Activated CD4-positive, alpha-beta T cell treated with anti-CD3 and anti-CD28 coated beads, Interleukin-2, amount 50 U/mL, for 1 hour (primary cell): ENCODE data around the gene IFT20.

ENCODE experiments used
- DNase-seq: peaks from one replicate; pipeline ENCODE4 v3.0.0-alpha.2; 2020

IFT20 gene

DNA sequence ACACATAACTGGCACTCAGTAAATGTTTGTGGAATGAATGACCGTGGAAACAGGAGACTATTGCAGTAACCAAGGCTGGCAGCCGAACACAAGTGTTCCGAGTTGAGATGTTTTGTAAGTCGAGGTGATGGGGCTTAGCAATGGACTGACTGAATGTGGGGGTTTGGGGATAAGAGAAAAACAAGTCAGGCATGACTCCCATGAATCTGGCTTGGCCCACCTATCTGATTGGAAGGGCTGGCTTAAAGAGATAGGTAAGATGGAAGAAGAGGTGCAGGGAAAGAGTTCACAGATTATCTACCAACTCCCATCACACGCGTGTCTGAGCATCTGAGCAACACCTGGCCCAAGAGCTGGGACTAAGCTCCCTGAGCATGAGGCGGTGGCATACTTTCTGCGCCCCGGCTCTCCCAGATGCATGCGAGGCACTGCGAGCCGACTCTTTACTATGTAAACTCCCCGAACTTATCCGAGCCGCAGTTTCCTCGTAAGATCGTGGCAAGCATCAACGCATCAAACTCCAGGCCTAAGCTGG, 539 bp downstream of the IFT20 start:
- no peak for DNase-seq

DNA sequence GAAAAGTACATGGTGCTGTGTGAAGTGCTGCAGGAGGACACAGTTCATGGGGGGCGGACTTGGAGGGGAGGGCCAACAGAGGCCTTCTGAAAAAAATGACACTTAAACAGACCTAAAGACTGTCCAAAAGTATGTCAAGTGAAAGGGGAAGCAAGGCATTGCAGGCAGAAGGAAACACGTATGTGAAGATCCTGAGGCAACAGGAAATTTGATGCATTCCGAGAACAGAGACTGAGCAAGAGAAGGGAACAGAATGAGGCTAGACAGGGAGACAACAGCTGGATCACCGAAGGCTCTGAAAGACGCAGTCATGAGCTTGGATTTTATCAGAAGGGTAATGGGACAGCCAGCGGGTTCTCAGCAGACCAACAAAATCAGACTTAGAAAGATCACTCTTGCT, 1.1 kb downstream of the IFT20 start:
- no peak for DNase-seq

DNA sequence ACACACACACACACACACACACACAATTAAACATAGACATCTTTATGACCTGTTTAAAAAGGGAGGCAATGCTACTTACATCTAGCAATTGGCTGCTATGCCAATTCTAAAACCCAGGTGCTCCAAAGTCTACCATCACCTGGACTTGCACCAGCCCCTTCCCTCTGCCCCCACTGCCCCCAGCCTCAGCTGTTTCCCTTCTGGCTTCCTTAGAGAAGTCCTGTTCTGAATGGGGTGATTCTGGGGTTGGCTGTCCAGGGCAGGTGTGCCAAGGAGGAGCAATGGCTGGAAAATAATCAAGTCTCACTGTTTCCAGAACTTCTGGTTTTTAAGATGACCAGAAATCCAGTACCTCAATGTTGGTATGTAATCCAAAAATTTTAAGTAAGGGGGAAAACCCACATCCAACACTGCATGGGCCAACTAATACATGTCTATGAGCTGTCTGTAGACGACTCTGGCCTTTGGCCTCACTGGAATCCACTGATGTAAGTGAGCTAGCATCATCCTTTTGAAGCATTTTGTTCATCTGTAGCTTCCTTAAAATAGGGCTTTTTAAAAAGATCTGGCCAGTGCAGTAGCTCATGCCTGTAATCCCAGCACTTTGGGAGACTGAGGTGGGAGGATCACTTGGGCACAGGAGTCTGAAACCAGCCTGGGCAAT, 2.1 kb downstream of the IFT20 start:
- DNase-seq, result no peak

DNA sequence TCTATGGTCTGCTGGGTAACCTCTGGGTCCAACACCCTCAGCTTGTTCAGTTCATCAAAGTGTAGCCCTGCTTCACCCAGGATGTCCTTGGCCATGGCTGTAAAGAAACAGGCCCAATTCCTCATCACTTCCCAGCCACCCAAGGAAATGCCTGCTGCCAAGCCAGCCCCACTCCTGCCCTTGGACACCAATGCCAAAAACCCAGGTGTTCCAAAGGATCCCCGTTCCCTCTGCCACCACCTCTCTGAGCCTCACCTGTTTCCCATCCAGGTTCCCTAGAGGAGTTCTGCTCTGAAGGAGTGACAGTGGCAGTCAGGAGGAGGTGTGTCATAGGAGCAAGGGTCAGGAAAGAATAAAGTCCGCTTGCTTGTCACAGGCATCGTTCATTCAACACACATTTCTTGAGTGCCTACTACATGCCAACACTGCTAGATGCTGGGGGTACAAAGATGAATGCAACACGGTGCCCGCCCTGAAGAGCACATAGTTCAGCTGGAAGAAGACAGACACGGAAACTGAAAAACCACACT, 3.3 kb downstream of the IFT20 start:
- no peak for DNase-seq

DNA sequence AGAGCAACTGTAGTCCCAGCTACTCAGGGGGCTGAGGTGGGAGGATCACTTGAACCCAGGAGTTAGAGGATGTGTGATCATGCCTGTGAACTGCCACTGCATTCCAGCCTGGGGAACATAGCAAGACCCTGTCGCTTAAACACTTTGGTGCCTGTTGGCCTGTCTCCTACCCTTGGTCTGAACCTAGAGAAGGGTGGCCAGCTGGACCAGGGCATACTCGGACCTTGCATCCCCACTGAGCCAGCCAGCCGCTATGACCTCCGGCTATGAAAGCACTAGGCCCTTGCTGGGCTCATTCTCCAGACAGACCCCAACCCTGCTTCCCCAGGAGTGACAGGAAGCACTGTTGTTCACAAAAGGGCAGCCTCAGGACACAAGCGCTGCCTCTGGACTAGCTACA, 4.6 kb downstream of the IFT20 start:
- no peak for DNase-seq

DNA sequence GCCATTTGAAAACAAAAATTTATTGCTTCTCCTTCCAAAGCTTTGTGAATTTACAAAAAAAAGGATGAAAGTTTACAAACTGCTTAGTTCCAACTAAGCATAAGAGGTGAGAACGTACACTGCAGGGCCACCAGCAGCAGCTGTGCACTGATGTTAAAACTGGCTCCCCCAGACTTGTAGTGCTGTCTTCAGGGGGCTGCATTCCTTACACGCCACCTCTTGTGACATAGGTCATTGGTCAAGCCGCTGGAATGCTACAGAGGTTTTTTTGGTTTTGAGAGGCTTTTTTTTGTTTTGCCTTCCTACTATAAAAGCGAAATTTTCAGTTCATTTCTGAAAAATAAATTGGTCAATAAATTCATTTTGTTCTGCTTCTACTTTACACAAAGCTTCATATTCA, 6.9 kb downstream of the IFT20 start:
- DNase-seq, result no peak

DNA sequence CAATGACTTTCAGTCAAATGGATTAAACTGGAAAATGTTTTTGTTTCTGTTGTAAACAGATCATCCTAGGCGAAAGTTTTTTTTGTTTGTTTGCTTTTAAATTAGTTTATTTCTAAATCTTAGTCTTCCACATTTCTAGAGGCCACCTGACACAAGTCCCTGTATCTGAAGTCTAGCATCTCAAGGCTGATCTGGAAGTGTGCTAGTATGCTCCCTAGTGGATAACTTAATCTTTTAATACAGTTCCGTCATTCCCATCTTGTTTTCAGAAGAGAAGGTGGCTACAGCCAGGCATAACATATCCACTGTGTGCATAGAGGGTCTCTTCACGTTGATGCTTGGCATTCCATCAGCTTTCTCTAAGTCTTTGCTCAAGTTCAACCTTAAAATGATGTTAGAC, 7.6 kb downstream of the IFT20 start:
- no peak for DNase-seq

DNA sequence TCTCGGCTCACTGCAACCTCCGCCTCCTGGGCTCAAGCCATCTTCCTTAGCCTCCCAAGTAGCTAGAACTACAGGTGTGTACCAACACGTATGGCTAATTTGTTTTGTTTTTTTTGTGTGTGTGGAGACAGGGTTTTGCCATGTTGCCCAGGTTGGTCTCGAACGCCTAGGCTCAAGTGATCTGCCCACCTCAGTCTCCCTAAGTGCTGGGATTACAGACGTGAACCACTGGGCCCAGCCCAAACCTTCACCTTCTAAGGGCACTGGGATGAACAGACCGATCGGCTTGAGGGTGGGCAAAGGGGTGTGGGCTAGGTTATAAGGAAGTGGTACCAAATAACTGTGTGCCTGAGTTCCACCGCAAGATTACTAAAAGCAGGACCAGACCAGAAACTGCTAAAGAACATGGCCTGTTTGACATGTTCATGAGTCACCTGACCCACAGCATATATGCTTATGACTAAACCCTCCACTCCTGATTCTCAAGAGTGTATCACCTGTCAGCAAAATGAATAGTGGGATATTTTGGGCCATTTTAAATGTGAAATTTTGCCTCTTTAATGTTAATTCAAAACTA, 8.2 kb downstream of the IFT20 start:
- no peak for DNase-seq

DNA sequence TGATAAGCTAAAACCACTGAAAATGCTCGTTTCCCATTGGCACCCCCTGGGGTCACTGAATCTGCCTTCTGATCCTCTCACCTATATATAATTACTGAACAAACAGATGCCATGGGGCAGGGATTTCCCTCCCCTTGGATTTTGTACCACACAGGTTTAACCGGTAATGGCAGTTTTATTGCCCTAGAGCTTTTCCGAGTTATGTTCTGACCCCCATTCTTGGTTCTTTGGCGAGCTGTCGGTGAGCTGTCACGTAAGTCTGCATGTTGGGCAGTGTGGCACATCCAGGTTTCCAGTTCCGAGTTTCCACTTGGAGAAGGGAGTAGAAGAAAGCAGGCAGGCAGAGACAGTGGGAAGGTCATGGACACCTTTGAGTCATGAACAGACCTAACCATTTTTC, 9.2 kb downstream of the IFT20 start:
- DNase-seq, result no peak

DNA sequence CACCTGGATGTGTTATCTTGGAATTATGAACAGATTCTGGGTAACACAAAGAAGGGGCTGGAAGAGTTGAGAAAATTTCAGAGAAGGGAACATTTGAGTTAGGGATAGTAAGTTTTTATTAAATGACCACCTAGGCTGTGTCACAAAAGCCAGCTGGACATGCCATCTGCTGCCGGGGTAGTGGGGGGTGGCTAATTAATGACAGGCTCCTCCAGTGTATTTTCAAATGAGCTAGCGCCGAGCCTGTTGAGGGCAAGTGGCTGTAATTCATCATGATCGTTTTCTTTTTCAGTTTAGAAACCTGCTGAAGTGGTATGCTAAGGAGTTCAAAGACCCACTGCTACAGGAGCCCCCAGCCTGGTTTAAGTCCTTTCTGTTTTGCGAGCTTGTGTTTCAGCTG, 10.1 kb downstream of the IFT20 start:
- DNase-seq, result no peak

DNA sequence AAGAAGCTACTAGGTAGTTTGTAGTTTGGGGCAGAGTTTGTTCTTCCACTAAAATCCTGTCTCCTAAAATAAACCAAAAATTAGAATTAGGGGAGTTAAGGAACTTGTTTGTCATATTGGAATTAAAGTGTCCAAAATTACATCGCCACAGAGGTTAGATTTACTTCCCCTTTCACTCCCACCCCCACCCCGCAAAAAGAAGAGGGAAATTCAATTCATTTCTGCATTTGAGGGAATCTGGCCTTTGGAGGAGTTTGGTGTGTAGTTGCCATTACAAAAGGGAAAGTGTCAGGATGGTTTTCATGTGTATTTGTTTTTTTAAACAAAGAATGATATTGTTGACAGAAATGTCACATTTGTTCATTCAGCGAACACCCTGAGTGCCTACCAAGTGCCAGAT, 10.5 kb downstream of the IFT20 start:
- DNase-seq, result no peak

DNA sequence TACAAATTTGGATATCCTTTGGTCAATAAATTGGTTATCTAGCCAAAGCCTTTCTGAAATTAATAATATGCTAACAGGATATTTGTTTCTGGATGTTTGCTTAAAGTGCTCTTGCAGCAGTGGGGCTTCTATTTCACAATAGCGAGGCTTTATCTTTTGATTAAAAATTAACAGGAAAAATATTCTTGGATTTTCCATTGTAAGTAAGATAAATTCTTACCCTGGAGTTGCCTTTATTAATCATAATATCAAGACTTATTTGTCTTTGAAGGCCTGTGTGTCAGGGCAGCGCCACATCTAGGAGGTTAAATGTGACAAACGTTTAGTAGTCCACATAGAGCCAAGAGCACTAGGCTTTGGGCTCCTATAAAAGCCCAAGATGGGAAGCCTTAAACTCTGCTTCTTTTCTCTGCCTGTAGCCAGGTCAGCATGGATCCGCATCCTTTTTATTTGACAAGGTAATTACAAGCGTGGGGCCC, 11.0 kb downstream of the IFT20 start:
- no peak for DNase-seq

DNA sequence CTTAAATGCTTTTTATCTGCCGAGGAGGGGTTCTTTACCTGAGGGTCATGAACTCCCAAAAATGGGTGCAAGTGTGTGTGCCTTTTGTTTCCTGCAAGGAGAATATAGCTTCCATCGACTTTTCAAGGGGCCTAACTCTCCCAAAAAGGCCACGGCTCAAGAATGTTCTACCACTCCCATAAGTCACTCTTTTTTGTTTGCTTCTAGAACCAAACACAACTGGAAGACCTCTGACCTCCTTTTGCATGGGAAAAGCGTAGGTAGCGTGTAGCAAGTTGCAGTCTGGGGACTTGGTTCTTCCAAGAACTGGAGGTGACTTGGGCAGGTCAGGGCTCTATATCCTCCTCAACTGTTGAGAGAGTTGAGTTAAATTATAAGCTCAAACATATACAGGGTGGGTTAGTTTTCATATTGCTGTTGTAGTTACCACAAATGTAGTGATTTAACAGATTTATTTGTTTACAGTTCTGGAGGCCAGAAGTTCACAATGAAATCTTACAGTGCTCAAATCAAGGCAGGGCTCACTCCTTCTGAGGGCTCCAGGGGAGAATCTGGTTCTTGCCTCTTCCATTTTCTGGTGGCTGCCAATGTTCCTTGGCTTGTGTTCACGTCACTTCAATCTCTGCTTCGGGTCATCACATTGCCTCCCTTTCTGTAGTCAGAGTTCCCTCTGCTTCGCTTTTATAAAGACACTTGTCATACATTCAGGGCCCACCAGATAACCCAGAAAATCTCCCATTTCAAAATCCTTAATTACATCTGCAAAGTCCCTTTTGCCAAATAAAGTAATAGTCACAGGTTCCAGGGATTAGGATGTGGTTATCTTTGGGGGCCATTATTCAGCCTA, 14.8 kb downstream of the IFT20 start:
- no peak for DNase-seq

DNA sequence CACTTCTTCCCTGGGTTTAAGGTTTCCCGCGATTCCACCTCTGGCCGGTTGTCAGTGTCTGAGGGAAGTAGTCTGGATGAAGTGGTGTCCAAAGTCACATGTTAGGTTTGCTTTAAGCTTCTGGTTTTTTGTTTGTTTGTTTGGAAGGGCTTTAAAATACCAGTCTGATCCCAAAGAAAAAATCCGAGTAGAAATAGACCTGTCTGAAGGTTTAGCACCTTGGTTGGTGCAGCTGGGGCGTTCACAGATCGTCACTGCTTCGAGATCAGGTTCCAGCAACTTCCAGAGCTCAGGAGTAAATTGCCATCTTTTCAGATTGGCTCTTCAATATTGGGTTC, 15.7 kb downstream of the IFT20 start:
- DNase-seq, result no peak

DNA sequence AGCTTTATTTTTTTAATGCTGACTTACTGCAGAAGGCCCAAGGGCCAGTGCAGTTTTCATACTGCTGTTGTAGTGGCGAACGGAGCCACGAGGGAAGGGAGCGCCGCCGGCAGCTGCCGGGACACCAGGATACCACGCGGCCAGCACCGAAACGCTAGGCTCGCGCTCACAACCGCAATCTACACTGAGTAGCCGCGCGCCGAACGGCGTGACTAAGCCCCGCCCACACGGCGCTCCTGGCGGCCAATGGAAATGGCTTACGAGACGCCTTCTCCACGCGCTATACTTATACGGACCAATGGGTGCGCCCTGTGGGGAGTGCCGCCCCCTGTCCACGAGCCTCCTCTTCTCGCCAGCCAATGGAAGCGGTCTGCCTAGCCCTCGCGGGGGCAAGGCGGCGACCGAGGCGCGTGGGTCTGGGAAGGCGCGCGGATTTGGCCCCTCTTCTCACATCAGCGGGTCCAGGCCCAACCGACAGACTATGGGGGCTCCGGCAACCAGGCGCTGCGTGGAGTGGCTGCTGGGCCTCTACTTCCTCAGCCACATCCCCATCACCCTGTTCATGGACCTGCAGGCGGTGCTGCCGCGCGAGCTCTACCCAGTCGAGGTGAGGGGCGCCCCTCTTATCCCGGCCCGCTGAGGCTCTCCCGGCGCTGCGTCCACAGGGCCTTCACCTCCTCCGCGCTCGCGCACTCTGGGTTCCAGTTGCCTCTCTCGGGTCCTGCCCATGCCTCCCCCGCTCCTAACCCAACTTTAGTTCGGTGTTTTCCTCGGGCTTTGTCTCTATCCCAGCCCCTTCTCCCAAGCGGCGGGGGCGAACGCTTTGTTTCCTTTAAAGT, 16.3 kb downstream of the IFT20 start, which contains the start of gene TMEM97:
TSS of gene TMEM97 (plus strand) at position 442 of the 839 bp plus-strand sequence. CDS start at position 482, 40 bp downstream.
- DNase-seq, result peak; percentile 94

DNA sequence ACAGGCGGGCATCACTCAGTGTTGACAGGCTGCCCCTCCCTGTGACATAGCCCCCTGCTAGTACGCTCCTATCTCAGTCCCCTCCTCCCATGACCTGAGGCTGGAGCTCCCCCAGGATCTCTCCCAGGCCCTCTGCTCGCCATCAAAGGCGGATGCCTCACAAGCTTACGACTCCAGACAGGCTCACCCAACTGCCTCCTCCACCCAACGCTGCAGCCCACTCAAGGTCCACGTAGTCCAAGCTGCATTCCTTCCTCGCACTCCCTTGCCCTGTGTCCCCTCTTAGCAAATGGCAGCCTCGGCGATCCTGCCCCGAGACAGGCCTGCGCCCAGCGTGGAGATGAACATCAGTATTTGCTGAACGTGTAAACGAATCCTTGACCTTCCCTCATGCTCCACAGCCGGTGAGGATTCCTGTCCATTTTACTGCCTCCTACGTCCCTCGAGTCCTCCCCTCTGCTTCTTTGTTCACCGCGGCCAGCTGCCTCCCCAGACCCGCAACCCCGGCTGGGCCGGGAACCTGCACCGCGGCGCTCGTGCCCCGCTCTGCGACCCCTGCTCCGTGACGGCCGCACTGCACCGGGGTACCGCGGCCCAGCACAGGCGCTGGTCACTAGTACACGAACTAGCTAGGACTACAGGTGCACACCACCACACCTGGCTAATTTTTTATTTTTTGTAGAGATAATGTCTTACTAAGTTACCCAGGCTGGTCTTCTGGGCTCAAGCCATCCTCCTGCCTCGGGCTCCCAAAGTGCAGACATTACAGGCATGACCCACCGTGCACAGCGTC, 17.1 kb downstream of the IFT20 start:
- no peak for DNase-seq

DNA sequence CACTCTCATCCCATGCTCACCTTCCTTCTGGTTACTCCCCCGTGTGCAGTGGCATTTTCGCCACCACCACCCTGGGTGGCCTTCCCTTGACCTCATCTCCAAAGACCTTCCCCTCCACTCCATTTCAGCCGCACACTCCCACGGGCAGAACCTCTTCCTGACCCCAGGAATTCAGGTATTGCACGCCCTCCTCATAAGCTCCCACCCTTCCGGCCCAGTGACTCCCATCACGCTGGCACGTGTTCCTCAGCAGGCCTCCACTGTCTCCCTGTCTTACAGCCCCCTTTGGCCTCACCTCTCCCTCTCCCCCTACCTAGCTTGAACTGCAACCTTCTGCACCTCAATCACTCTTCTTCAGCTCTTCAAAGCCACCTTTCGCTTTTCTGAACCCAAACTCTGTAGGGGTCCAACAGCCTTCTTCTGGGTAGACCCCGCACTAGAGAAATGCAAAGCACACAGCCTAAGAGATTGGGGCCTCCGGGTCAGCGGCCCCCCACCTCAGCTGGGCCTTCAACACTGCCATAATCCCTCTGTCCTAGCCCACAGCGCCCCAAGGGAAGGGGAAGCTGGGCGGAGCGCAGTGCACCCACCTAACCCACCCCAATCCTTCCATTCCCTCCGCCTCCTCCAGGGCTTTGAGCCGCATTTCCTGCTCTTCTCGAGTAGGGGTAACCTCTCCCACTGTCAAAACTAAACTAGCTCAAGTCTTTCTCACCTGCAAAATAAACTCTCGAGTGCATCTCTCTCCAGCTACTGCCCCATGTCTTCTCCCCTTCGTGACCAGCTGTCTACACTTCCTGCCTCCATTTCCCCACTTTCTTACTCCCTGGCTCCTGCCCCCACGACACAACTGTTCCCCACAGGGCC, 17.9 kb downstream of the IFT20 start:
- no peak for DNase-seq

DNA sequence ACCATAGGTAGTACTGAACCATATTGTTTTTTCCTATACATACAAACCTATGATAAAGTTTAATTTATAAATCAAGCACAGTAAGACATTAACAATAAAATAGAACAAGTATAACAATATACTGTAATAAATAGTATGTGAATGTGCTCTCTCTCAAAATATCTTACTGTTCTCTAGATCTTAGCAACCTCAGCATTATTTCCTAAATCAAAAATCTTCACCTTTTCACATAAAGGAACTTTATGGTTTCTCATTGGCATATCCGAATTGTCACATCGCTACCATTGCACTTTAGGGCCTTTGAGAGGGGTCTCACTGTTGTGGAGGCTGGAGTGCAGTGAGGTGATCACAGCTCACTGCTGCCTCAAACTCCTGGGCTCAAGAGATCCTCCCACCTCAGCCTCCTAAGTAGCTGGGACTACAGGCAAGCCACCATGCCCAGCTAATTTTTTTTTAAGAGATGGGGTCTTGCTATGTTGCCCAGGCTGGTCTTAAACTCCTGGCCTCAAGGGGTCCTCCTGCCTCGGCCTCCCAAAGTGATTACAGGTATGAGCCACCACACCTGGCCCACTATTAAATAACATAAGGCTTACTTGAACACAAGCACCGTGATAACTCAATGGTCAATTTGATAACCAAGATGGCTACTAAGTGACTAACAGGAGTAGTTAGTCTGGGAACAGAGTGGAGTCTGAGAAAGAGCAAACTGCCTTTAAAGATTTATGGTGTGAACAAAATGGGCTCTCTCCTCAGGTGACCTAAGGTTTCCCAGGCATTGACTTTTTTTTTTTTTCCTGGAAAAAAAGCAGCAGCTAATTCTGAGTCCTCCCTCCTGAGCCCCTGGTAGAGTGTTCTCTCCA, 19.2 kb downstream of the IFT20 start:
- no peak for DNase-seq

DNA sequence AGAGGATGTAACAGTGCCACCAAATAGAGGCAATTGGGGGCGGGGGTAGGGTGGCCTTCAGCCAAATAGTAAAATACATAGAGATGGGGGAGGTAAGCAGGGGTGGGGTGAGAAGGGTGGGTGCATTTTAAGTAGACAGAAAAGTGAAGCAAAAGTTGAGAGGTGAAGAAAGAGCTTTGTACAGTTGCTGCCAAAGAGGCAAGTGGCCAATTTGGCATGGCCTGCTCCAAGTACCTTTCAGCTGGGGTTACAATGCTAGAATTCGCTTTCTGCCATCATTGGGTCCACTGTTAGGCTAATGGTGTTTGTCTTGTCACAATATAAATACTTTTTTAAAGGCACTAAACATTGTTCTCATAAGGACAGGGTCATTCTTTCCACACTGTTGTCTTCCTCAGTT, 21.4 kb downstream of the IFT20 start:
- DNase-seq, result no peak

DNA sequence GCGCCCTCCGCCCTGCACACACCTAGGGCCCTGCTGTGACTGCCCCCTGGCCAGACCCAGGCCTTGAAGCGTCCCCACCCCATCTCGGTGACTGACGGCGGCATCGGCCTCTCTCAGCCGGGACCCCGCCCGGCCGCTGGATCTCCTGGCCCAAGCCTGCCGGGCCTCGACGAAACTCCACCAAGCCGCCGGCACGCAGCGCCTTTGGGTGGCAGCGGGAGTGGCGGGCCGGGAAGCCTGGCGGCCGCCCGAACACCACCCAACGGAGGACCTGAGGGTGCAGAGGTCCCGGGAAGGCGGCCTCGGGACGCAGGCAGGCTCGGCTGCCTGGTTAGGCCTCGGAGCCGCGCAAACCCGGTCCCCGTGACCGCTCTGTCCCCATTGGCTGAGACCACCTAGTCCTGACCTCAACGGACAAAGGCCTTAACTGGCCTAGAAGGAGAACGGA, 28.3 kb downstream of the IFT20 start:
- DNase-seq, result no peak
